Activated CD4-positive, alpha-beta memory T cell treated with anti-CD3 and anti-CD28 coated beads, Interleukin-2, amount 10 ng/mL, durations not matched to agents 7 days and 5 days (primary cell): ENCODE results near the gene ANKFN1. TPM values are rescaled to one million over a fixed set of nuclear protein-coding genes. Genes with fewer than 3 reads are reported as not detected.

ENCODE experiments used
- CTCF ChIA-PET: fragments of 350-600 bp; sonication (Branson Sonifier 250); formaldehyde crosslinking; loops from one replicate; lab custom pipeline; 2021; ENCODE audit warnings: antibody characterized with exemption, inconsistent platforms; lab: Charles Lee
- POLR2A ChIA-PET: fragments of 350-600 bp; sonication (Branson Sonifier 250); formaldehyde crosslinking; loops from one replicate; lab custom pipeline; 2021; ENCODE audit warnings: antibody characterized with exemption; lab: Charles Lee
- DNase-seq: peaks from one replicate; pipeline ENCODE4 v3.0.0-alpha.2; 2020
- H3K27ac Mint-ChIP-seq: one replicate; pipeline ENCODE4 v1.8.0; 2021; ENCODE audit warnings: mild to moderate bottlenecking, mixed read lengths
- H3K27me3 Mint-ChIP-seq: one replicate; pipeline ENCODE4 v1.8.0; 2021; ENCODE audit warnings: mixed read lengths
- H3K36me3 Mint-ChIP-seq: one replicate; pipeline ENCODE4 v1.8.0; 2021; ENCODE audit warnings: low read depth, mixed read lengths
- H3K4me1 Mint-ChIP-seq: one replicate; pipeline ENCODE4 v1.8.0; 2021; ENCODE audit warnings: mixed read lengths
- H3K4me3 Mint-ChIP-seq: one replicate; pipeline ENCODE4 v1.8.0; 2021; ENCODE audit warnings: mild to moderate bottlenecking, mixed read lengths
- H3K9me3 Mint-ChIP-seq: one replicate; pipeline ENCODE4 v1.8.0; 2021; ENCODE audit warnings: mixed read lengths
- total RNA-seq, 2 experiments: library from RNA; stranded (reverse); gene quantifications; one replicate each; pipeline ENCODE4 v1.2.3, GENCODE V29; 2021

The ANKFN1 gene
- total RNA-seq, 2 experiments from 2014 or later, result not detected

DNA sequence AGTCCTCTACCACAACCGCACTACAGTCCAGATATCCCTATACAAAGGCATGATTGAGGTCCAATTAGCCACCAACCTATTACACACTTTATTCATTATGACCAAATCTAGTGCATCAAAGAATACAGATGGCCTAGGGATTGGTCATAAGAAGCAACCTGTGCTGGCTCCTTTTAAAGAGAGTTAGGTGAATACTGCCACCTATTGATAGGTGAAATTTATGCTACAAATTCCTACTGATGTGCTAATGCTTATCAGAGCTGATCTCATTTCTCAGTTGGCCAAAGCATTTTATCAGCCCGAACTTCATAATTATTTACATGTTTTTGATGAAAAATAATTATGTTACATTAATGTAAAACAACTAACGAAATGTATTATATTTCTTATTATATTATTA, 166.3 kb downstream of the ANKFN1 start:
- no peaks in the 10 kb centered on the region for H3K9me3 Mint-ChIP-seq
- CTCF ChIA-PET, result interaction anchor here (0.8 to 1.7 kb wide), 3 partner anchors 10 to 191 kb away, joined by 3 to 5 read pairs (median 4); no protein-coding TSS in a partner anchor
- no peak overlapping the region for H3K27ac Mint-ChIP-seq
- DNase-seq, result no peak
- no peak overlapping the region for H3K4me3 Mint-ChIP-seq
- POLR2A ChIA-PET, result no interaction called here
- H3K36me3 Mint-ChIP-seq, result no peaks in the 10 kb centered on the region
- no peaks in the 10 kb centered on the region for H3K4me1 Mint-ChIP-seq
- peaks cover 10% of the 10 kb centered on the region for H3K27me3 Mint-ChIP-seq

- Mint-ChIP-seq H3K4me1 (no peaks in the 10 kb centered on the region), H3K36me3 (no peaks in the 10 kb centered on the region), H3K27me3 (peaks cover 4% of the 10 kb centered on the region), H3K27ac (no peak overlapping the region), H3K9me3 (no peaks in the 10 kb centered on the region), H3K4me3 (no peak overlapping the region)
- DNase-seq, result no peak
- ChIA-PET CTCF (interaction anchor here (0.8 to 1.7 kb wide), 3 partner anchors 9 to 192 kb away, joined by 3 to 5 read pairs (median 4); no protein-coding TSS in a partner anchor), POLR2A (no interaction called here)
These were observed 167.2 kb downstream of the ANKFN1 start for GRCh38 chr17:56320443-56320842.

GRCh38 chr17:56322991-56323390, 169.7 kb downstream of the ANKFN1 start:
- no peaks in the 10 kb centered on the region for H3K36me3 Mint-ChIP-seq
- no peak for DNase-seq
- ChIA-PET CTCF (no interaction called here), POLR2A (no interaction called here)
- no peaks in the 10 kb centered on the region for H3K9me3 Mint-ChIP-seq
- no peak overlapping the region for H3K4me3 Mint-ChIP-seq
- peaks cover 3% of the 10 kb centered on the region for H3K27me3 Mint-ChIP-seq
- H3K4me1 Mint-ChIP-seq, result no peaks in the 10 kb centered on the region
- H3K27ac Mint-ChIP-seq, result no peak overlapping the region

- Mint-ChIP-seq H3K4me3 (no peak overlapping the region), H3K27ac (no peak overlapping the region), H3K36me3 (no peaks in the 10 kb centered on the region), H3K9me3 (no peaks in the 10 kb centered on the region), H3K4me1 (no peaks in the 10 kb centered on the region), H3K27me3 (peaks cover 9% of the 10 kb centered on the region)
- CTCF ChIA-PET, result no interaction called here
- POLR2A ChIA-PET, result no interaction called here
- no peak for DNase-seq
These were observed 171.4 kb downstream of the ANKFN1 start for GRCh38 chr17:56324676-56325075.

- Mint-ChIP-seq H3K36me3 (no peaks in the 10 kb centered on the region), H3K27me3 (peaks cover 9% of the 10 kb centered on the region), H3K9me3 (no peaks in the 10 kb centered on the region), H3K4me3 (no peak overlapping the region), H3K4me1 (no peaks in the 10 kb centered on the region), H3K27ac (no peak overlapping the region)
- DNase-seq, result no peak
- CTCF ChIA-PET, result no interaction called here
- POLR2A ChIA-PET, result no interaction called here
These were observed 172.2 kb downstream of the ANKFN1 start for GRCh38 chr17:56325313-56326000.

- POLR2A ChIA-PET, result no interaction called here
- no peak overlapping the region for H3K27ac Mint-ChIP-seq
- peaks cover 9% of the 10 kb centered on the region for H3K27me3 Mint-ChIP-seq
- no peaks in the 10 kb centered on the region for H3K9me3 Mint-ChIP-seq
- no peak for DNase-seq
- H3K4me1 Mint-ChIP-seq, result no peaks in the 10 kb centered on the region
- CTCF ChIA-PET, result no interaction called here
- no peak overlapping the region for H3K4me3 Mint-ChIP-seq
- H3K36me3 Mint-ChIP-seq, result no peaks in the 10 kb centered on the region
These were observed 172.7 kb downstream of the ANKFN1 start for GRCh38 chr17:56326001-56326359.

DNA sequence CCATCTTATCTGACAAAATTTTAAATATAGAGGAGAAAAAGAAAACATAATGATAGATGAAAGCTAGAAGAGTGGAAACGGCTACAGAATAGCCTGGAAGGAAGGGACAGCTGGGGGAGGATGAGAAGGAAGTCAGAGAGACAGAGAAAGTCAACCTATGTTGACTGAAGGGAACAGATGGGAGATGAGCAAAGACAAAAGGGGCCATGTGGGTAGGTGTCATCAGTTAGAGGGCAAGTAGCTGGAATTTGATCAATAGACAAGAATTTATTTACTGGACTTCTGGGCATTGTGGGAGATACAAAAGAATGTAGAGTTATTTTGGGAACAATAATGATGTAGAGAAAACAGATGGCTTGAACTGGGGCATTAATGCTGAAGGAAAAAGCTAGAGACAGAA, 194.4 kb downstream of the ANKFN1 start:
- ChIA-PET POLR2A (no interaction called here), CTCF (no interaction called here)
- Mint-ChIP-seq H3K36me3 (no peaks in the 10 kb centered on the region), H3K4me3 (no peak overlapping the region), H3K9me3 (no peaks in the 10 kb centered on the region), H3K27me3 (peaks cover 8% of the 10 kb centered on the region), H3K27ac (no peak overlapping the region), H3K4me1 (no peaks in the 10 kb centered on the region)
- no peak for DNase-seq

- DNase-seq, result no peak
- H3K4me3 Mint-ChIP-seq, result no peak overlapping the region
- ChIA-PET POLR2A (no interaction called here), CTCF (no interaction called here)
- no peaks in the 10 kb centered on the region for H3K36me3 Mint-ChIP-seq
- H3K27me3 Mint-ChIP-seq, result peaks cover 7% of the 10 kb centered on the region
- no peak overlapping the region for H3K27ac Mint-ChIP-seq
- no peaks in the 10 kb centered on the region for H3K4me1 Mint-ChIP-seq
- no peaks in the 10 kb centered on the region for H3K9me3 Mint-ChIP-seq
These were observed 197.3 kb downstream of the ANKFN1 start for GRCh38 chr17:56350592-56350991.

- ChIA-PET POLR2A (no interaction called here), CTCF (no interaction called here)
- H3K27ac Mint-ChIP-seq, result no peak overlapping the region
- H3K9me3 Mint-ChIP-seq, result no peaks in the 10 kb centered on the region
- no peaks in the 10 kb centered on the region for H3K36me3 Mint-ChIP-seq
- H3K4me3 Mint-ChIP-seq, result no peak overlapping the region
- H3K27me3 Mint-ChIP-seq, result peaks cover 7% of the 10 kb centered on the region
- DNase-seq, result no peak
- H3K4me1 Mint-ChIP-seq, result no peaks in the 10 kb centered on the region
These were observed 198.4 kb downstream of the ANKFN1 start for GRCh38 chr17:56351675-56352074.

DNA sequence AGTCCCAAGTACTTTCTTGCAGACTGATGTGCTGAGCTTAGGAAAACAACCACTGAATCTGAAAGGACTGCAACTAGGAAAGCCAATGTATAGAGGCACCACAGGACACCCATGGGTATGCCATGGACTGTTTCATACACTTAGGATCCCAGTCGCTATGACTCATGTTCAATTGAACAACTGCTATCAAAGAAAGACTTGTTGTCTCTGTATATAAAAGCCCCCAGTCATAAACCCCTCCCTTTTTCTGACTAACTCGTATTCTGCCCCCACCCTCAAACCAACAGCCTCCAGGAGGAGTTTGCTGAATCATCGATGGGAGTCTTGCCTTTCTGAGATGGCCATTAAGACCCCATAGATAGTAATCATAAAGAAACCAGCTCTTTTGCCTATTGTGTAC, 205.4 kb downstream of the ANKFN1 start:
- Mint-ChIP-seq H3K4me1 (no peaks in the 10 kb centered on the region), H3K27me3 (peaks cover 7% of the 10 kb centered on the region), H3K36me3 (no peaks in the 10 kb centered on the region), H3K27ac (no peak overlapping the region), H3K9me3 (no peaks in the 10 kb centered on the region), H3K4me3 (no peak overlapping the region)
- no peak for DNase-seq
- ChIA-PET CTCF (no interaction called here), POLR2A (no interaction called here)

DNA sequence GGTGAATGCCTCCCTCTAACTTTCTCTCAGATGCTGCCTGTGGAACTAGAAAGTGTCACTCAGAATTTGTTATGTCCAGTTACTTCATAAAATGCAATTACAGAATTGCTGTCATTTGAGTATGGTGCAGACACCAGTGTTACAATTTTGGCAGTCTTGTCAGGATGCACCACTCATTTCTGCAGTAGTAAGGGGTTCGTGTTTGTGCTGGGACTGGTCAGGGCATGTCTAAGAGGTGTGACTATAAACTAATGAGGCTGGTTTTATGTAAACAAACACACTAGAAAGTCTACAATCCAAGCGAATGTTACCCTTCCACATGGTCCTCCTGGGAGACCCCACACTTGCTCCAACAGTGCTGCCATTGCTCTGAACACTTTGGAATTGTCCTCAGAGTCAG, 206.2 kb downstream of the ANKFN1 start:
- no peak for DNase-seq
- Mint-ChIP-seq H3K27me3 (peaks cover 8% of the 10 kb centered on the region), H3K4me1 (no peaks in the 10 kb centered on the region), H3K9me3 (no peaks in the 10 kb centered on the region), H3K27ac (no peak overlapping the region), H3K4me3 (no peak overlapping the region), H3K36me3 (no peaks in the 10 kb centered on the region)
- POLR2A ChIA-PET, result no interaction called here
- CTCF ChIA-PET, result no interaction called here

- Mint-ChIP-seq H3K4me1 (no peaks in the 10 kb centered on the region), H3K36me3 (no peaks in the 10 kb centered on the region), H3K27ac (no peak overlapping the region), H3K9me3 (no peaks in the 10 kb centered on the region), H3K4me3 (no peak overlapping the region), H3K27me3 (peaks cover 7% of the 10 kb centered on the region)
- POLR2A ChIA-PET, result no interaction called here
- CTCF ChIA-PET, result no interaction called here
- no peak for DNase-seq
These were observed 214.1 kb downstream of the ANKFN1 start for GRCh38 chr17:56367366-56367765.

DNA sequence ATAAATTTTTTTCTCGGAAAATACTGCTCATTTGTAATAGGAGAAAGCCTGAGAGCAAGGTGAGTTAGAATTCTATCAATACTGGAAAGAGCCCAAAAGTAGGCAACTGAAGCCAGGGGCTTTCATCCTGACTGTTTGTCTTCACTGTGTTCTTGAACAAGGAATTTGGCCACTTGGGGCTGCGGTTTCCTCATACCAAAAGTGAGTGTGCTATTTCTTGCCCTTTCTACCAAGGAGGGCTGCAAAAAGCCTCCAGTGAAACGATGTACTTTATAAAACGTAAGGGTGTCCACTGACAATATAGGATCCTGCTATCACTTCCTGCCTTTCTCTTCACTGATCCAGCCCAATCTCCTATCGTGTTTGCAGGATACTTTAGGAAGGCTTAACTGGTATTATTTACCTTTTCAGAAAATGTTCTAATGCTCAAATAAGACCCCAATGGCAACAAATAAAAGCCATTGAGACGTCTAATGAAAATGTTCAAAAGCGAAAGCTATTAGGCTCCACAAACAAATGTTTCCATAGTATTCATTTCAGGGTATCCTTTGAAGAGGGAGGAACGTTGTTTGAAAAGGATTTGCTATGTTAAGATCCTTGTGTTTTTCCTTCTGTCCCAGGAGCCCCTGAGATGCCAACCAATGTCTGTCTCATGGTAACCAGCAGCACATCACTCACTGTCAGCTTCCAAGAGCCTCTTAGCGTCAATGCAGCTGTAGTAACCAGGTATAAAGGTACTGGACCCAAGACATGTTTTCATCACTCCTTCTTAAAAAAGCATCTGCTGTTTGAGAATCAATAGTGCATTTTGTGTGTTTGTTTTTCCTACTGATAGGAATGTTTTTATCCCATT, 220.9 kb downstream of the ANKFN1 start:
- Mint-ChIP-seq H3K27ac (no peak overlapping the region), H3K4me3 (no peak overlapping the region), H3K27me3 (peaks cover 4% of the 10 kb centered on the region), H3K36me3 (no peaks in the 10 kb centered on the region), H3K4me1 (no peaks in the 10 kb centered on the region), H3K9me3 (no peaks in the 10 kb centered on the region)
- DNase-seq, result no peak
- CTCF ChIA-PET, result no interaction called here
- POLR2A ChIA-PET, result no interaction called here
